Measurements from ENCODE around the gene SLC6A2.
"Not testable (repeated sequence)": the region's sequence is repeated elsewhere in the genome, so short reads cannot be mapped to it uniquely, and the experiment has no call there.

Gene SLC6A2

GRCh38 chr16:55655897-55656681 is at the start of gene SLC6A2:
TSS of gene SLC6A2 (plus strand) at chr16:55655988. CDS start at chr16:55656695, 707 bp downstream.
- DNase-seq = no peak

GRCh38 chr16:55613613-55614335 is 42.0 kb upstream of the SLC6A2 start:
- DNase-seq = no peak

- DNase-seq = no peak
Observed at GRCh38 chr16:55615071-55615470, 40.7 kb upstream of the SLC6A2 start.

- not testable (repeated sequence) for DNase-seq
Observed at GRCh38 chr16:55615670-55616069, 40.1 kb upstream of the SLC6A2 start.

- DNase-seq = no peak
Observed at GRCh38 chr16:55621771-55622170, 34.0 kb upstream of the SLC6A2 start.

- DNase-seq = no peak
Observed at GRCh38 chr16:55622272-55622671, 33.5 kb upstream of the SLC6A2 start.

- no peak for DNase-seq
Observed at GRCh38 chr16:55622930-55623561, 32.7 kb upstream of the SLC6A2 start.

GRCh38 chr16:55623640-55624039 is 32.1 kb upstream of the SLC6A2 start:
- DNase-seq = no peak

GRCh38 chr16:55624696-55625095 is 31.1 kb upstream of the SLC6A2 start:
- no peak for DNase-seq

- no peak for DNase-seq
Observed at GRCh38 chr16:55625843-55626242, 29.9 kb upstream of the SLC6A2 start.

GRCh38 chr16:55628306-55628968 is 27.4 kb upstream of the SLC6A2 start:
- no peak for DNase-seq

- no peak for DNase-seq
Observed at GRCh38 chr16:55630774-55631173, 25.0 kb upstream of the SLC6A2 start.

- no peak for DNase-seq
Observed at GRCh38 chr16:55632259-55632658, 23.5 kb upstream of the SLC6A2 start.

GRCh38 chr16:55634193-55634592 is 21.6 kb upstream of the SLC6A2 start:
- no peak for DNase-seq

GRCh38 chr16:55638256-55638655 is 17.5 kb upstream of the SLC6A2 start:
- DNase-seq = no peak

- DNase-seq = no peak
Observed at GRCh38 chr16:55640701-55641327, 15.0 kb upstream of the SLC6A2 start.

GRCh38 chr16:55641430-55642056 is 14.2 kb upstream of the SLC6A2 start:
- no peak for DNase-seq

- no peak for DNase-seq
Observed at GRCh38 chr16:55642611-55643010, 13.2 kb upstream of the SLC6A2 start.

GRCh38 chr16:55643161-55643970 is 12.4 kb upstream of the SLC6A2 start:
- DNase-seq = no peak

GRCh38 chr16:55645986-55646385 is 9.8 kb upstream of the SLC6A2 start:
- no peak for DNase-seq

GRCh38 chr16:55647343-55647742 is 8.4 kb upstream of the SLC6A2 start:
- DNase-seq = no peak

All from DMS 273 treated with DMSO at 0.1 percent for 48 hours (cell line).